WTC11 (cell line): Measurements from ENCODE around the gene SLC15A1. TPM values are rescaled to one million over a fixed set of nuclear protein-coding genes. Genes with fewer than 3 reads are reported as not detected.

ENCODE experiments used
- ATAC-seq: fragments of 200-7000 bp; cut with Tn5 transposase; 2 replicates; pipeline ENCODE4 v1.10.0; 2021; ENCODE audit warnings: mild to moderate bottlenecking, moderate library complexity
- CTCF ChIA-PET: fragments of 300-600 bp; sonication (Branson Sonifier 250); formaldehyde crosslinking; loops from one replicate; lab custom pipeline; 2021; ENCODE audit warnings: antibody characterized with exemption; lab: Charles Lee
- POLR2A ChIA-PET: fragments of 350-600 bp; sonication (Branson Sonifier 250); formaldehyde crosslinking; loops from one replicate; lab custom pipeline; 2021; ENCODE audit warnings: antibody characterized with exemption; lab: Charles Lee
- DNase-seq: peaks from one replicate; pipeline ENCODE4 v3.0.0; 2021; ENCODE audit warnings: low spot score
- H3K27ac Mint-ChIP-seq: 2 replicates; pipeline ENCODE4 v1.8.0; 2021; ENCODE audit warnings: mixed read lengths
- H3K27me3 Mint-ChIP-seq: 2 replicates; pipeline ENCODE4 v1.8.0; 2021; ENCODE audit warnings: low read depth, mild to moderate bottlenecking, moderate library complexity, mixed read lengths
- H3K36me3 Mint-ChIP-seq: 2 replicates; pipeline ENCODE4 v1.8.0; 2021; ENCODE audit warnings: mixed read lengths
- H3K4me1 Mint-ChIP-seq: 2 replicates; pipeline ENCODE4 v1.8.0; 2022; ENCODE audit warnings: mixed read lengths
- H3K4me3 Mint-ChIP-seq: 2 replicates; pipeline ENCODE4 v1.8.0; 2021; ENCODE audit warnings: mild to moderate bottlenecking, moderate library complexity, mixed read lengths
- H3K9me3 Mint-ChIP-seq: 2 replicates; pipeline ENCODE4 v1.8.0; 2021; ENCODE audit warnings: mixed read lengths
- CREB1 ChIP-seq: sonication (generic); formaldehyde crosslinking; IDR thresholded peaks from 2 replicates; pipeline ENCODE4 v1.8.0; 2023; ENCODE audit warnings: mild to moderate bottlenecking, missing genetic modification reagents
- CREM ChIP-seq: sonication (generic); formaldehyde crosslinking; IDR thresholded peaks from 2 replicates; pipeline ENCODE4 v1.8.1; 2022; ENCODE audit warnings: mild to moderate bottlenecking, missing genetic modification reagents, moderate library complexity
- ELF4 ChIP-seq: sonication (generic); formaldehyde crosslinking; IDR thresholded peaks from 2 replicates; pipeline ENCODE4 v1.8.1; 2022; ENCODE audit warnings: low read depth, mild to moderate bottlenecking, moderate library complexity, missing genetic modification reagents
- NR2C2 ChIP-seq: sonication (generic); formaldehyde crosslinking; IDR thresholded peaks from 2 replicates; pipeline ENCODE4 v1.8.0; 2022; ENCODE audit warnings: mild to moderate bottlenecking, missing genetic modification reagents
- RORB ChIP-seq: fragments of 250-450 bp; sonication (Bioruptor Pico); IDR thresholded peaks from 2 replicates; pipeline ENCODE4 v1.9.0; 2021; ENCODE audit warnings: mild to moderate bottlenecking
- TEAD1 ChIP-seq: sonication (generic); formaldehyde crosslinking; IDR thresholded peaks from 2 replicates; pipeline ENCODE4 v1.8.0; 2022; ENCODE audit warnings: mild to moderate bottlenecking, missing genetic modification reagents
- ZNF138 ChIP-seq: sonication (generic); formaldehyde crosslinking; conservative IDR thresholded peaks from 2 replicates; pipeline ENCODE4 v1.8.1; 2022; ENCODE audit warnings: mild to moderate bottlenecking, moderate library complexity, missing genetic modification reagents
- ZNF396 ChIP-seq: fragments of 250-450 bp; sonication (Bioruptor Pico); IDR thresholded peaks from 2 replicates; pipeline ENCODE4 v1.8.0; 2021; ENCODE audit warnings: mild to moderate bottlenecking, moderate library complexity, borderline replicate concordance
- ZNF416 ChIP-seq: fragments of 250-450 bp; sonication (Bioruptor Pico); IDR thresholded peaks from 2 replicates; pipeline ENCODE4 v1.9.0; 2021; ENCODE audit warnings: mild to moderate bottlenecking, inconsistent platforms
- ZNF423 ChIP-seq: fragments of 250-450 bp; sonication (Bioruptor Pico); IDR thresholded peaks from 2 replicates; pipeline ENCODE4 v2.1.2; 2022; ENCODE audit warnings: mild to moderate bottlenecking, moderate library complexity
- ZNF425 ChIP-seq: fragments of 250-450 bp; sonication (Bioruptor Pico); conservative IDR thresholded peaks from 2 replicates; pipeline ENCODE4 v1.9.0; 2021; ENCODE audit warnings: mild to moderate bottlenecking
- total RNA-seq: library from RNA; stranded (reverse); gene quantifications from 3 replicates; pipeline ENCODE4 v1.2.3, GENCODE V29; 2021
- TF ChIP-seq, protein P1 (sequence below): sonication (generic); formaldehyde crosslinking; IDR thresholded peaks from 2 replicates; pipeline ENCODE4 v1.8.1; 2022; ENCODE audit warnings: low read depth, mild to moderate bottlenecking, moderate library complexity, missing genetic modification reagents, borderline replicate concordance
- TF ChIP-seq, protein P2 (sequence below): sonication (generic); formaldehyde crosslinking; IDR thresholded peaks from 2 replicates; pipeline ENCODE4 v1.8.1; 2023; ENCODE audit warnings: mild to moderate bottlenecking, missing genetic modification reagents, moderate library complexity
- TF ChIP-seq, protein P3 (sequence below): sonication (generic); formaldehyde crosslinking; IDR thresholded peaks from 2 replicates; pipeline ENCODE4 v1.8.1; 2022; ENCODE audit warnings: mild to moderate bottlenecking, missing genetic modification reagents, moderate library complexity, borderline replicate concordance
- TF ChIP-seq, protein P4 (sequence below): sonication (generic); formaldehyde crosslinking; IDR thresholded peaks from 2 replicates; pipeline ENCODE4 v1.8.0; 2023; ENCODE audit warnings: missing genetic modification reagents, mild to moderate bottlenecking, borderline replicate concordance
- TF ChIP-seq, protein P5 (sequence below): sonication (generic); formaldehyde crosslinking; IDR thresholded peaks from 2 replicates; pipeline ENCODE4 v1.8.1; 2022; ENCODE audit warnings: mild to moderate bottlenecking, moderate library complexity, missing genetic modification reagents
- TF ChIP-seq, protein P6 (sequence below): fragments of 250-450 bp; sonication (Bioruptor Pico); IDR thresholded peaks from 2 replicates; pipeline ENCODE4 v1.9.0; 2021; ENCODE audit warnings: mild to moderate bottlenecking

Gene SLC15A1
- total RNA-seq, 1 experiment from 2014 or later = 2.3 TPM

GRCh38 chr13:98800078-98800477, 47.6 kb upstream of the SLC15A1 start:
- TF ChIP-seq, protein P1, sequence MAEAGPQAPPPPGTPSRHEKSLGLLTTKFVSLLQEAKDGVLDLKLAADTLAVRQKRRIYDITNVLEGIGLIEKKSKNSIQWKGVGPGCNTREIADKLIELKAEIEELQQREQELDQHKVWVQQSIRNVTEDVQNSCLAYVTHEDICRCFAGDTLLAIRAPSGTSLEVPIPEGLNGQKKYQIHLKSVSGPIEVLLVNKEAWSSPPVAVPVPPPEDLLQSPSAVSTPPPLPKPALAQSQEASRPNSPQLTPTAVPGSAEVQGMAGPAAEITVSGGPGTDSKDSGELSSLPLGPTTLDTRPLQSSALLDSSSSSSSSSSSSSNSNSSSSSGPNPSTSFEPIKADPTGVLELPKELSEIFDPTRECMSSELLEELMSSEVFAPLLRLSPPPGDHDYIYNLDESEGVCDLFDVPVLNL (CRISPR knock-in tag) = no peak
- TF ChIP-seq RORB (CRISPR knock-in tag) = no peak
- TF ChIP-seq NR2C2 = no peak
- TF ChIP-seq, protein P2, sequence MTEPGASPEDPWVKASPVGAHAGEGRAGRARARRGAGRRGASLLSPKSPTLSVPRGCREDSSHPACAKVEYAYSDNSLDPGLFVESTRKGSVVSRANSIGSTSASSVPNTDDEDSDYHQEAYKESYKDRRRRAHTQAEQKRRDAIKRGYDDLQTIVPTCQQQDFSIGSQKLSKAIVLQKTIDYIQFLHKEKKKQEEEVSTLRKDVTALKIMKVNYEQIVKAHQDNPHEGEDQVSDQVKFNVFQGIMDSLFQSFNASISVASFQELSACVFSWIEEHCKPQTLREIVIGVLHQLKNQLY (CRISPR knock-in tag) = no peak
- TF ChIP-seq, protein P3, sequence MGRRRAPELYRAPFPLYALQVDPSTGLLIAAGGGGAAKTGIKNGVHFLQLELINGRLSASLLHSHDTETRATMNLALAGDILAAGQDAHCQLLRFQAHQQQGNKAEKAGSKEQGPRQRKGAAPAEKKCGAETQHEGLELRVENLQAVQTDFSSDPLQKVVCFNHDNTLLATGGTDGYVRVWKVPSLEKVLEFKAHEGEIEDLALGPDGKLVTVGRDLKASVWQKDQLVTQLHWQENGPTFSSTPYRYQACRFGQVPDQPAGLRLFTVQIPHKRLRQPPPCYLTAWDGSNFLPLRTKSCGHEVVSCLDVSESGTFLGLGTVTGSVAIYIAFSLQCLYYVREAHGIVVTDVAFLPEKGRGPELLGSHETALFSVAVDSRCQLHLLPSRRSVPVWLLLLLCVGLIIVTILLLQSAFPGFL (CRISPR knock-in tag) = no peak
- TF ChIP-seq, protein P4, sequence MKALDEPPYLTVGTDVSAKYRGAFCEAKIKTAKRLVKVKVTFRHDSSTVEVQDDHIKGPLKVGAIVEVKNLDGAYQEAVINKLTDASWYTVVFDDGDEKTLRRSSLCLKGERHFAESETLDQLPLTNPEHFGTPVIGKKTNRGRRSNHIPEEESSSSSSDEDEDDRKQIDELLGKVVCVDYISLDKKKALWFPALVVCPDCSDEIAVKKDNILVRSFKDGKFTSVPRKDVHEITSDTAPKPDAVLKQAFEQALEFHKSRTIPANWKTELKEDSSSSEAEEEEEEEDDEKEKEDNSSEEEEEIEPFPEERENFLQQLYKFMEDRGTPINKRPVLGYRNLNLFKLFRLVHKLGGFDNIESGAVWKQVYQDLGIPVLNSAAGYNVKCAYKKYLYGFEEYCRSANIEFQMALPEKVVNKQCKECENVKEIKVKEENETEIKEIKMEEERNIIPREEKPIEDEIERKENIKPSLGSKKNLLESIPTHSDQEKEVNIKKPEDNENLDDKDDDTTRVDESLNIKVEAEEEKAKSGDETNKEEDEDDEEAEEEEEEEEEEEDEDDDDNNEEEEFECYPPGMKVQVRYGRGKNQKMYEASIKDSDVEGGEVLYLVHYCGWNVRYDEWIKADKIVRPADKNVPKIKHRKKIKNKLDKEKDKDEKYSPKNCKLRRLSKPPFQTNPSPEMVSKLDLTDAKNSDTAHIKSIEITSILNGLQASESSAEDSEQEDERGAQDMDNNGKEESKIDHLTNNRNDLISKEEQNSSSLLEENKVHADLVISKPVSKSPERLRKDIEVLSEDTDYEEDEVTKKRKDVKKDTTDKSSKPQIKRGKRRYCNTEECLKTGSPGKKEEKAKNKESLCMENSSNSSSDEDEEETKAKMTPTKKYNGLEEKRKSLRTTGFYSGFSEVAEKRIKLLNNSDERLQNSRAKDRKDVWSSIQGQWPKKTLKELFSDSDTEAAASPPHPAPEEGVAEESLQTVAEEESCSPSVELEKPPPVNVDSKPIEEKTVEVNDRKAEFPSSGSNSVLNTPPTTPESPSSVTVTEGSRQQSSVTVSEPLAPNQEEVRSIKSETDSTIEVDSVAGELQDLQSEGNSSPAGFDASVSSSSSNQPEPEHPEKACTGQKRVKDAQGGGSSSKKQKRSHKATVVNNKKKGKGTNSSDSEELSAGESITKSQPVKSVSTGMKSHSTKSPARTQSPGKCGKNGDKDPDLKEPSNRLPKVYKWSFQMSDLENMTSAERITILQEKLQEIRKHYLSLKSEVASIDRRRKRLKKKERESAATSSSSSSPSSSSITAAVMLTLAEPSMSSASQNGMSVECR = no peak
- TF ChIP-seq ELF4 (CRISPR knock-in tag) = no peak
- no peak for TF ChIP-seq TEAD1 (CRISPR knock-in tag)
- no peak for TF ChIP-seq ZNF425 (CRISPR knock-in tag)
- no peak for TF ChIP-seq ZNF416 (CRISPR knock-in tag)
- TF ChIP-seq, protein P5, sequence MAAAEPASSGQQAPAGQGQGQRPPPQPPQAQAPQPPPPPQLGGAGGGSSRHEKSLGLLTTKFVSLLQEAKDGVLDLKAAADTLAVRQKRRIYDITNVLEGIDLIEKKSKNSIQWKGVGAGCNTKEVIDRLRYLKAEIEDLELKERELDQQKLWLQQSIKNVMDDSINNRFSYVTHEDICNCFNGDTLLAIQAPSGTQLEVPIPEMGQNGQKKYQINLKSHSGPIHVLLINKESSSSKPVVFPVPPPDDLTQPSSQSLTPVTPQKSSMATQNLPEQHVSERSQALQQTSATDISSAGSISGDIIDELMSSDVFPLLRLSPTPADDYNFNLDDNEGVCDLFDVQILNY (CRISPR knock-in tag) = no peak
- TF ChIP-seq CREM (CRISPR knock-in tag) = no peak
- TF ChIP-seq CREB1 (CRISPR knock-in tag) = no peak
- TF ChIP-seq, protein P6, sequence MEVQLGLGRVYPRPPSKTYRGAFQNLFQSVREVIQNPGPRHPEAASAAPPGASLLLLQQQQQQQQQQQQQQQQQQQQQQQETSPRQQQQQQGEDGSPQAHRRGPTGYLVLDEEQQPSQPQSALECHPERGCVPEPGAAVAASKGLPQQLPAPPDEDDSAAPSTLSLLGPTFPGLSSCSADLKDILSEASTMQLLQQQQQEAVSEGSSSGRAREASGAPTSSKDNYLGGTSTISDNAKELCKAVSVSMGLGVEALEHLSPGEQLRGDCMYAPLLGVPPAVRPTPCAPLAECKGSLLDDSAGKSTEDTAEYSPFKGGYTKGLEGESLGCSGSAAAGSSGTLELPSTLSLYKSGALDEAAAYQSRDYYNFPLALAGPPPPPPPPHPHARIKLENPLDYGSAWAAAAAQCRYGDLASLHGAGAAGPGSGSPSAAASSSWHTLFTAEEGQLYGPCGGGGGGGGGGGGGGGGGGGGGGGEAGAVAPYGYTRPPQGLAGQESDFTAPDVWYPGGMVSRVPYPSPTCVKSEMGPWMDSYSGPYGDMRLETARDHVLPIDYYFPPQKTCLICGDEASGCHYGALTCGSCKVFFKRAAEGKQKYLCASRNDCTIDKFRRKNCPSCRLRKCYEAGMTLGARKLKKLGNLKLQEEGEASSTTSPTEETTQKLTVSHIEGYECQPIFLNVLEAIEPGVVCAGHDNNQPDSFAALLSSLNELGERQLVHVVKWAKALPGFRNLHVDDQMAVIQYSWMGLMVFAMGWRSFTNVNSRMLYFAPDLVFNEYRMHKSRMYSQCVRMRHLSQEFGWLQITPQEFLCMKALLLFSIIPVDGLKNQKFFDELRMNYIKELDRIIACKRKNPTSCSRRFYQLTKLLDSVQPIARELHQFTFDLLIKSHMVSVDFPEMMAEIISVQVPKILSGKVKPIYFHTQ (CRISPR knock-in tag) = no peak
- no peak for TF ChIP-seq ZNF138 (CRISPR knock-in tag)
- TF ChIP-seq ZNF423 (CRISPR knock-in tag) = no peak
- TF ChIP-seq ZNF396 (CRISPR knock-in tag) = no peak
- no peaks in the 10 kb centered on the region for H3K9me3 Mint-ChIP-seq
- ChIA-PET POLR2A (no interaction called here), CTCF (no interaction called here)
- DNase-seq (no peak), ATAC-seq (no peak)
- no peaks in the 10 kb centered on the region; the same call in 1 of the 2 replicates for H3K36me3 Mint-ChIP-seq
- peaks cover 7% of the 10 kb centered on the region for H3K4me1 Mint-ChIP-seq
- H3K27me3 Mint-ChIP-seq = no peaks in the 10 kb centered on the region
- no peak overlapping the region for H3K4me3 Mint-ChIP-seq
- no peak overlapping the region for H3K27ac Mint-ChIP-seq
